ENCODE measurements around the gene NTRK3.

The NTRK3 gene

GRCh38 chr15:87944691-87945090 is 311.8 kb downstream of the NTRK3 start:
- Histone ChIP-seq H3K27ac (ENCODE audit: poor library complexity, severe bottlenecking) (no peak overlapping the region), H3K9me3 (ENCODE audit: severe bottlenecking) (no peaks in the 10 kb centered on the region), H3K27me3 (ENCODE audit: insufficient read depth, poor library complexity, severe bottlenecking) (peaks cover 10% of the 10 kb centered on the region), H3K4me3 (ENCODE audit: severe bottlenecking) (no peak overlapping the region), H3K36me3 (ENCODE audit: low read depth) (no peaks in the 10 kb centered on the region), H3K4me1 (ENCODE audit: insufficient read depth, poor library complexity, severe bottlenecking) (no peaks in the 10 kb centered on the region)
- no peak for TF ChIP-seq CTCF (IDR thresholded peaks at IDR 0.05; ENCODE audit: poor library complexity, severe bottlenecking)
- ATAC-seq (ENCODE audit: low read depth) (no peak; the same call in 2 of the 3 replicates), DNase-seq (ENCODE audit: low spot score) (no peak)

DNA sequence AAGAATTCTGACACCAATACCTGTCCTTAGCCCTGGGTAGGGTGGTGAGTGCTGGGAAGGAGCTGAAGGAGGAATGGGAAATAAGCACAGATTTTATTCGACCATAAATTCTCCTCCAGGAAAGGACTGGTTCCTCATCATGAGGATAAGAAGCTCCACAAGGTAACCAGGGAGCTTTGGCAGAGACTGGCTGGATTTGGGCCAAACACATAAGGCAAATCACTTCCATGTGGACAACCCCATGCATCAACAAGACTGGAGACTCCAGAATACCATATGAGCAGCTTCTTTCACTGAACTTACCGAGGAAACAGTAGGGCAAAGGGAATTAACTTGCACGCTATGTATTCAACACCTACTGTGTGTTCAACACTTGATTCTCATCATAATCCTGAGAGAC is 312.5 kb downstream of the NTRK3 start:
- Histone ChIP-seq H3K9me3 (ENCODE audit: severe bottlenecking) (no peaks in the 10 kb centered on the region), H3K27me3 (ENCODE audit: insufficient read depth, poor library complexity, severe bottlenecking) (peaks cover 10% of the 10 kb centered on the region), H3K36me3 (ENCODE audit: low read depth) (no peaks in the 10 kb centered on the region), H3K27ac (ENCODE audit: poor library complexity, severe bottlenecking) (no peak overlapping the region), H3K4me3 (ENCODE audit: severe bottlenecking) (no peak overlapping the region), H3K4me1 (ENCODE audit: insufficient read depth, poor library complexity, severe bottlenecking) (no peaks in the 10 kb centered on the region)
- DNase-seq (ENCODE audit: low spot score) (no peak), ATAC-seq (ENCODE audit: low read depth) (no peak)
- TF ChIP-seq CTCF (IDR thresholded peaks at IDR 0.05; ENCODE audit: poor library complexity, severe bottlenecking): no peak

- Histone ChIP-seq H3K4me3 (ENCODE audit: severe bottlenecking) (no peak overlapping the region), H3K9me3 (ENCODE audit: severe bottlenecking) (no peaks in the 10 kb centered on the region), H3K4me1 (ENCODE audit: insufficient read depth, poor library complexity, severe bottlenecking) (no peaks in the 10 kb centered on the region), H3K36me3 (ENCODE audit: low read depth) (no peaks in the 10 kb centered on the region), H3K27me3 (ENCODE audit: insufficient read depth, poor library complexity, severe bottlenecking) (peaks cover 13% of the 10 kb centered on the region), H3K27ac (ENCODE audit: poor library complexity, severe bottlenecking) (no peak overlapping the region)
- no peak for DNase-seq (ENCODE audit: low spot score)
- no peak for TF ChIP-seq CTCF (IDR thresholded peaks at IDR 0.05; ENCODE audit: poor library complexity, severe bottlenecking)
- no peak for ATAC-seq (ENCODE audit: low read depth)
These were observed 312.9 kb downstream of the NTRK3 start for GRCh38 chr15:87943626-87944025.

- Histone ChIP-seq H3K9me3 (ENCODE audit: severe bottlenecking) (no peaks in the 10 kb centered on the region), H3K4me1 (ENCODE audit: insufficient read depth, poor library complexity, severe bottlenecking) (no peaks in the 10 kb centered on the region), H3K36me3 (ENCODE audit: low read depth) (no peaks in the 10 kb centered on the region), H3K27me3 (ENCODE audit: insufficient read depth, poor library complexity, severe bottlenecking) (peaks cover 25% of the 10 kb centered on the region), H3K4me3 (ENCODE audit: severe bottlenecking) (no peak overlapping the region), H3K27ac (ENCODE audit: poor library complexity, severe bottlenecking) (no peak overlapping the region)
- no peak for TF ChIP-seq CTCF (IDR thresholded peaks at IDR 0.05; ENCODE audit: poor library complexity, severe bottlenecking)
- DNase-seq (ENCODE audit: low spot score): no peak
- ATAC-seq (ENCODE audit: low read depth): no peak
These were observed 314.2 kb downstream of the NTRK3 start for GRCh38 chr15:87942316-87942715.

GRCh38 chr15:87941606-87942005 is 314.9 kb downstream of the NTRK3 start:
- no peaks in the 10 kb centered on the region for H3K4me1 ChIP-seq (ENCODE audit: insufficient read depth, poor library complexity, severe bottlenecking)
- ATAC-seq (ENCODE audit: low read depth): no peak

More at GRCh38 chr15:87941606-87942005, 314.9 kb downstream of the NTRK3 start:
- peaks cover 28% of the 10 kb centered on the region for H3K27me3 ChIP-seq (ENCODE audit: insufficient read depth, poor library complexity, severe bottlenecking)
- no peaks in the 10 kb centered on the region for H3K36me3 ChIP-seq (ENCODE audit: low read depth)
- H3K9me3 ChIP-seq (ENCODE audit: severe bottlenecking): no peaks in the 10 kb centered on the region
- no peak for DNase-seq (ENCODE audit: low spot score)
- H3K4me3 ChIP-seq (ENCODE audit: severe bottlenecking): no peak overlapping the region
- no peak for TF ChIP-seq CTCF (IDR thresholded peaks at IDR 0.05; ENCODE audit: poor library complexity, severe bottlenecking)
- no peak overlapping the region for H3K27ac ChIP-seq (ENCODE audit: poor library complexity, severe bottlenecking)

All from RWPE2 (cell line).